IPS-NIHi11 (cell line): ENCODE measurements around the gene FYB2.

Experiments
- DNase-seq: peaks from one replicate; pipeline ENCODE4 v3.0.0; 2012; ENCODE audit warnings: mixed read lengths, low spot score

The FYB2 gene

GRCh38 chr1:56819387-56819899, at the start of gene FYB2:
Gene FYB2, minus strand, starts transcription at chr1:56819404. Its CDS starts 114 bp downstream, at chr1:56819290.
- DNase-seq = peak; percentile 68

GRCh38 chr1:56868761-56869160, 49.6 kb upstream of the FYB2 start:
- no peak for DNase-seq

GRCh38 chr1:56867491-56867890, 48.3 kb upstream of the FYB2 start:
- DNase-seq = no peak

GRCh38 chr1:56866656-56867055, 47.5 kb upstream of the FYB2 start:
- no peak for DNase-seq

GRCh38 chr1:56864430-56864829, 45.2 kb upstream of the FYB2 start:
- DNase-seq = no peak

GRCh38 chr1:56863265-56863992, 44.2 kb upstream of the FYB2 start:
- DNase-seq = no peak

GRCh38 chr1:56859287-56859686, 40.1 kb upstream of the FYB2 start:
- DNase-seq = no peak

GRCh38 chr1:56856186-56856585, 37.0 kb upstream of the FYB2 start:
- no peak for DNase-seq

- no peak for DNase-seq
Measured at GRCh38 chr1:56855190-56855589, 36.0 kb upstream of the FYB2 start.

GRCh38 chr1:56854521-56855099, 35.4 kb upstream of the FYB2 start, which contains the start of gene C8A:
Gene C8A, plus strand, starts transcription at chr1:56854797. Its CDS starts 105 bp downstream, at chr1:56854902.
- no peak for DNase-seq

GRCh38 chr1:56852476-56852875, 33.3 kb upstream of the FYB2 start:
- no peak for DNase-seq

GRCh38 chr1:56850922-56851321, 31.7 kb upstream of the FYB2 start:
- no peak for DNase-seq

GRCh38 chr1:56850411-56850810, 31.2 kb upstream of the FYB2 start:
- no peak for DNase-seq

GRCh38 chr1:56849750-56850149, 30.5 kb upstream of the FYB2 start:
- DNase-seq = no peak

GRCh38 chr1:56845343-56845742, 26.1 kb upstream of the FYB2 start:
- no peak for DNase-seq

- DNase-seq = no peak
Measured at GRCh38 chr1:56844545-56845136, 25.4 kb upstream of the FYB2 start.

- DNase-seq = no peak
Measured at GRCh38 chr1:56843544-56843943, 24.3 kb upstream of the FYB2 start.

GRCh38 chr1:56838759-56839158, 19.6 kb upstream of the FYB2 start:
- DNase-seq = no peak

GRCh38 chr1:56837244-56837939, 18.2 kb upstream of the FYB2 start:
- no peak for DNase-seq

- no peak for DNase-seq
Measured at GRCh38 chr1:56836359-56836758, 17.2 kb upstream of the FYB2 start.

- DNase-seq = no peak
Measured at GRCh38 chr1:56835657-56836056, 16.5 kb upstream of the FYB2 start.

- no peak for DNase-seq
Measured at GRCh38 chr1:56834137-56834900, 15.1 kb upstream of the FYB2 start.
